Stomach (tissue), 9 donors: ENCODE measurements around the gene ASB16. TPM values are rescaled to one million over a fixed set of nuclear protein-coding genes. Genes with fewer than 3 reads are reported as not detected.

Experiments
- DNase-seq, 2 donors: peaks; one replicate each; pipeline versions ENCODE4 v3.0.0 to v3.0.0-alpha.2; 2013 to 2019
- H3K27ac ChIP-seq, 5 donors: fragments of 200-600 bp in 4 of 5; sonication (generic) in 4 of 5; one replicate each; pipeline ENCODE4 v1.5.1; 2013 to 2019; ENCODE audit warnings: mild to moderate bottlenecking in 1 of 5, moderate library complexity in 1 of 5
- H3K27me3 ChIP-seq, 3 donors: fragments of 200-600 bp; sonication (generic); one replicate each; pipeline ENCODE4 v1.5.1; 2017 to 2019; ENCODE audit warnings: mixed run types in 1 of 3
- H3K36me3 ChIP-seq, 4 donors: fragments of 200-600 bp; sonication (generic); 1 replicate in 3 of 4; 2 replicates in 1 of 4; pipeline ENCODE4 v1.5.1; 2016 to 2019
- H3K4me1 ChIP-seq, 4 donors: fragments of 200-600 bp; sonication (generic); one replicate each; pipeline ENCODE4 v1.5.1; 2016 to 2019
- H3K4me3 ChIP-seq, 4 donors: fragments of 200-600 bp; sonication (generic) in 3 of 4; one replicate each; pipeline ENCODE4 v1.5.1; 2016 to 2019; ENCODE audit warnings: mild to moderate bottlenecking in 1 of 4
- H3K9me3 ChIP-seq, 4 donors: fragments of 200-600 bp; sonication (generic); one replicate each; pipeline ENCODE4 v1.5.1; 2016 to 2019
- CTCF ChIP-seq, 7 experiments: fragments of 450-650 bp in 4 of 7; fragments of 200-600 bp in 3 of 7; sonication (generic) in 3 of 7; IDR thresholded peaks; one replicate each; pipeline ENCODE4 v1.5.1; 2016 to 2019; ENCODE audit warnings: antibody characterized with exemption in 7 of 7, control low read depth in 2 of 7, mild to moderate bottlenecking in 1 of 7
- EP300 ChIP-seq: sonication (generic); formaldehyde crosslinking; IDR thresholded peaks from one replicate; pipeline ENCODE4 v1.6.1; 2017; ENCODE audit warnings: antibody characterized with exemption
- POLR2A ChIP-seq, 4 donors: fragments of 450-650 bp; IDR thresholded peaks; one replicate each; pipeline ENCODE4 v1.6.1; 2016; ENCODE audit warnings: antibody characterized with exemption in 4 of 4, control low read depth in 2 of 4, mild to moderate bottlenecking in 1 of 4, moderate library complexity in 1 of 4
- POLR2AphosphoS5 ChIP-seq, 3 donors: sonication (generic); formaldehyde crosslinking; IDR thresholded peaks; one replicate each; pipeline ENCODE4 v1.6.1; 2016; ENCODE audit warnings: antibody characterized with exemption in 3 of 3
- whole genome bisulfite sequencing, 5 donors: extraction: QIAGEN DNeasy Blood & Tissue Kit in 3 of 5; methylation state at CpG; one replicate each; pipeline versions ENCODE4 v1.1.5 to v1.1.7; 2013 to 2018; 5-methylcytosine and 5-hydroxymethylcytosine counted together
- intact Hi-C: fragments of 100-400 bp; cut with DNase I; formaldehyde crosslinking; loops from one replicate; pipeline ENCODE4 v1.15.1; 2023; ENCODE audit warnings: low total_unique reads
- polyA plus RNA-seq, 3 donors: library from polyadenylated mRNA; stranded (reverse); fragments of 200-250 nt; gene quantifications; one replicate each; pipeline ENCODE4 v1.2.3, GENCODE V29; 2013
- total RNA-seq, 5 donors: library from RNA; depleted of rRNA; stranded (reverse); fragments of >200 nt; gene quantifications; one replicate each; pipeline versions ENCODE4 v1.1.0 to v1.2.3, GENCODE V29; 2014 to 2016
- donor health status: healthy with polysubstance abuse.
- donor health status: Bipolar disorder and iron deficiency.
- donor health status: healthy.

ASB16 gene
- total and polyA plus RNA-seq, 8 donors = 0.30 to 0.73 (median 0.31) TPM; not detected in 5

- peaks cover 30 to 62% (median 49%) of the 10 kb centered on the region in 4 donors for H3K4me1 ChIP-seq
- H3K27me3 ChIP-seq = no peaks in the 10 kb centered on the region
- H3K4me3 ChIP-seq = peak overlapping the region; percentile 73 to 99 (median 86)
- DNase-seq = peak; percentile 71 to 91
- intact Hi-C loops = no loop called here
- 0% methylated on average over 20 to 73 of the region's 73 CpGs for WGBS, 5 donors
- no peaks in the 10 kb centered on the region for H3K9me3 ChIP-seq
- TF ChIP-seq CTCF (IDR thresholded peaks at IDR 0.05) (peak in 4 of 7 experiments; percentile 4 to 60 (median 44)), POLR2AphosphoS5 (IDR thresholded peaks at IDR 0.05) (no peak)
- H3K36me3 ChIP-seq = peaks cover 23 to 32% (median 29%) of the 10 kb centered on the region in 4 donors
- peak overlapping the region; percentile 96 to 100 (median 99) for H3K27ac ChIP-seq
Observed at GRCh38 chr17:44219108-44219615, 48.7 kb downstream of the ASB16 start.

GRCh38 chr17:44219616-44220212, 49.2 kb downstream of the ASB16 start, which contains the start of gene UBTF:
UBTF (minus strand) TSS chr17:44219675; CDS start chr17:44218229, 1,446 bp downstream.
- H3K27ac ChIP-seq = peak within 1 kb of the TSS; percentile 96 to 100 (median 99)
- TF ChIP-seq POLR2A (IDR thresholded peaks at IDR 0.05) (no peak), EP300 (no peak), POLR2AphosphoS5 (IDR thresholded peaks at IDR 0.05) (no peak), CTCF (IDR thresholded peaks at IDR 0.05) (no peak)
- H3K4me3 ChIP-seq = peak within 1 kb of the TSS; percentile 73 to 99 (median 86)
- peaks cover 30 to 68% (median 49%) of the 10 kb centered on the region in 4 donors for H3K4me1 ChIP-seq
- peak; percentile 63 to 93 for DNase-seq
- peaks cover 17 to 26% (median 24%) of the 10 kb centered on the region in 4 donors for H3K36me3 ChIP-seq
- WGBS, 5 donors = 0 to 2% (median 0%) methylated on average over 8 to 66 of the region's 76 CpGs; no CpG with 5 or more reads in 1 of the 5 donors
- intact Hi-C loops = no loop called here
- H3K27me3 ChIP-seq = no peaks in the 10 kb centered on the region
- H3K9me3 ChIP-seq = no peaks in the 10 kb centered on the region

GRCh38 chr17:44220213-44221083, 49.9 kb downstream of the ASB16 start:
- Histone ChIP-seq H3K4me1 (peaks cover 30 to 63% (median 48%) of the 10 kb centered on the region in 4 donors), H3K9me3 (no peaks in the 10 kb centered on the region), H3K36me3 (peaks cover 10 to 19% (median 17%) of the 10 kb centered on the region in 4 donors), H3K27me3 (no peaks in the 10 kb centered on the region), H3K27ac (peak overlapping the region; percentile 96 to 100 (median 99)), H3K4me3 (peak overlapping the region; percentile 73 to 99 (median 86))
- peak; percentile 52 to 86 for DNase-seq
- intact Hi-C loops = no loop called here
- 0 to 1% (median 0%) methylated on average over 67 to 108 of the region's 108 CpGs for WGBS, 5 donors
- TF ChIP-seq POLR2A (IDR thresholded peaks at IDR 0.05) (no peak), POLR2AphosphoS5 (IDR thresholded peaks at IDR 0.05) (peak in 1 of 3 donors; percentile 1), EP300 (no peak), CTCF (IDR thresholded peaks at IDR 0.05) (no peak)
